SH-SY5Y (cell line): ENCODE measurements around the gene HSP90B1.

Experiments
- GATA2 ChIP-seq: IDR thresholded peaks from 2 replicates; pipeline ENCODE4 v1.6.1; 2011; ENCODE audit warnings: mild to moderate bottlenecking, low read depth, low read length
- GATA3 ChIP-seq: IDR thresholded peaks from 2 replicates; pipeline ENCODE4 v1.6.1; 2011; ENCODE audit warnings: low read depth, mild to moderate bottlenecking, low read length, moderate library complexity

- TF ChIP-seq GATA2: no peak
- no peak for TF ChIP-seq GATA3
Measured at GRCh38 chr12:103956509-103957027, 26.4 kb downstream of the HSP90B1 start.
